NCI-H2196 (cell line): ENCODE results near the gene MRC2.
"Not testable (repeated sequence)": the region's sequence is repeated elsewhere in the genome, so short reads cannot be mapped to it uniquely, and the experiment has no call there.

Experiments used
- DNase-seq: peaks from one replicate; lab custom pipeline; 2025; ENCODE audit not compliant: unreplicated experiment; lab: John Stamatoyannopoulos, UW

MRC2 gene

GRCh38 chr17:62698459-62698858 is 71.0 kb downstream of the MRC2 start:
- DNase-seq = not testable (repeated sequence)

- DNase-seq = no peak
These were observed 73.7 kb downstream of the MRC2 start for GRCh38 chr17:62700964-62701705.

- DNase-seq = no peak
These were observed 74.2 kb downstream of the MRC2 start for GRCh38 chr17:62701706-62702085.

GRCh38 chr17:62702746-62703260 is 75.3 kb downstream of the MRC2 start:
- DNase-seq = no peak

GRCh38 chr17:62703261-62703775 is 75.8 kb downstream of the MRC2 start:
- DNase-seq = peak; percentile 68

- peak; percentile 82 for DNase-seq
These were observed 76.4 kb downstream of the MRC2 start for GRCh38 chr17:62703776-62704380.

- no peak for DNase-seq
These were observed 77.0 kb downstream of the MRC2 start for GRCh38 chr17:62704381-62704971.

- DNase-seq = no peak
These were observed 77.8 kb downstream of the MRC2 start for GRCh38 chr17:62705156-62705777.

GRCh38 chr17:62705778-62706597 is 78.5 kb downstream of the MRC2 start:
- DNase-seq = peak; percentile 47

GRCh38 chr17:62706598-62707424 is 79.3 kb downstream of the MRC2 start:
- DNase-seq = no peak

- DNase-seq = no peak
These were observed 79.9 kb downstream of the MRC2 start for GRCh38 chr17:62707425-62707739.

GRCh38 chr17:62708587-62708986 is 81.1 kb downstream of the MRC2 start:
- DNase-seq = no peak

- no peak for DNase-seq
These were observed 84.7 kb downstream of the MRC2 start for GRCh38 chr17:62712171-62712581.

- no peak for DNase-seq
These were observed 85.8 kb downstream of the MRC2 start for GRCh38 chr17:62713086-62713881.

- DNase-seq = no peak
These were observed 86.7 kb downstream of the MRC2 start for GRCh38 chr17:62714016-62714777.

- no peak for DNase-seq
These were observed 88.5 kb downstream of the MRC2 start for GRCh38 chr17:62715882-62716390.

- DNase-seq = no peak
These were observed 89.5 kb downstream of the MRC2 start for GRCh38 chr17:62716834-62717588.

GRCh38 chr17:62717589-62717855 is 90.1 kb downstream of the MRC2 start:
- DNase-seq = no peak
